NCI-H526 (cell line): Measurements from ENCODE around the gene KIF26A.
A peak's percentile ranks its signal among the peaks of the same experiment; 100 is the strongest.

ENCODE experiments used
- DNase-seq, 2 experiments: peaks; one replicate each; lab custom pipeline; 2025; lab: John Stamatoyannopoulos, UW

The KIF26A gene

DNA sequence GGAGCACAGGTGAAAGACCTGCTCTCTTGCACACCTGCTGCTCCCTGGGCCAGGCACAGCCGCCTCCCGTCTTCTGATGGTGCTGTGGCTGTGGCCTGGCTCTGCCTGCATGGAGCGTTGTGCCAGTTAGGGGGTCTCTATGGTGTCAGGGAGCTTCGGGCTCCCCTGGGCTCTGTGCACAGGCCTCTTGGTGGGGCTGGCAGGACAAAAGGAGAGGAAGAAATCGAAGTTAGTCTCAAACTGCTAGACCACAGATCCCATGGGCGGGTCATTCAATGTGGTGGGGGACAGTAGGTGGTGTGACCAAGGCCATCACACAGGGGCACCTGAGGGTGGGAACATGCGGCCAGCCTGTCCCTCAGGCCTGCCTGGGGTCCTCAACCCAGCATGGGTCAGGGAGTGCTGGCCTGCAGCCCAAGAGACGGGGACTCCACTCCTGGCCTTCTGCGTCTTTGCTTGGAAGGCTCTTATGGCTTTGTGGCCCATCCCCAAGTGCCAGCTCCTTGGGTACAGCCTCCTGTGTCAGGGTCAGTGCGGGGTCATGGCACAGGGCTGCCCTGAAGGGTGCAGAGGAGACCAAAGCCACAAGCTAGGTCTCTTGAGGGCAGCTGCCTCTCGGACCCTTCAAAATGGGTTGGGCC is 84.1 kb downstream of the KIF26A start:
- no peak for DNase-seq

DNA sequence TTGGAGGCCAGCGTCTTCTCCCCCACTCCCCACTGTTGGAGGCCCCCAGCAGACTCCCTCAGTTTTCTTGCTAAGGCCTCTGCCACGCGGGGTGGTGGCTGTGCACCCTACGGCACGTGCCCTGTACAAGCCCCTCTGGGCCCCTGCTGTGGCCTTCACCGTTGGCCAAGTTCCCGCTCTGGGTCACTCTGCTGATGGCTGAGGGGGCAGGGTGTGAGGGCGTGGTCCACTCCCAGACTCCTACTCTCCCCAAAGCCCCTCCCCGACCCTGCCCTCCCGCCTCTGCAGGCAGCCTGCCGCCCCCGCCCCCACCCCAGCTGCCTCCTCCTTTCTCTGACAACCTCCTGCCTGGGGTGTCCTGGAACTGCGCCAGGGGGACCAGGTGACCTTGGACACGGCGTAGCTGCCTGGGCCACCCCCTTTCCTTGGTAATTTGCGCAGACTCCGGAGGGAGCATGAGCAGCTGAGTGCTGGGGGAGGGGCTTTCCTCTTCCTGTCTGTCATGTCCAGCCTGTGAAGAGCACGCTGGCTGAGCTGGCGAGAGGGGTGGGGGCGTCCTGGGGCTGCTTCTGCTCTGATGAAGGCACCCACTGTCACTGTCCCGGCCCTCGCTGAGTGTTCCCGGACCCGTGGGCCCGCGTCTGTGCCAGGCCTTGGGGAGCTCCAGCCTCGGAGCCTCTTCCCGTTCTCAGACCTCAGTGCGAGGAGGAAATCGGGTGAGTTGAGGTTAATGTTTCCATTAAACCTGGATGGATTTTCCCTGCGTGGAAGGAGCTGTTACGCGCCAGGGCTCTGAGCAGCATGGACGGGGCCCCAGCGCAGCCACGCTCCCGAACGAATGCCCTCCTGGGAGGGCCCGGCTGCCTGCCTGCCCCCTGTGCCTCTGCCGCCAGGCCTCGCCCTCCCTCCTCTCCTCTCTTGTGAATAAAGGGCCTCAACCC is 85.0 kb downstream of the KIF26A start:
- DNase-seq: no peak

DNA sequence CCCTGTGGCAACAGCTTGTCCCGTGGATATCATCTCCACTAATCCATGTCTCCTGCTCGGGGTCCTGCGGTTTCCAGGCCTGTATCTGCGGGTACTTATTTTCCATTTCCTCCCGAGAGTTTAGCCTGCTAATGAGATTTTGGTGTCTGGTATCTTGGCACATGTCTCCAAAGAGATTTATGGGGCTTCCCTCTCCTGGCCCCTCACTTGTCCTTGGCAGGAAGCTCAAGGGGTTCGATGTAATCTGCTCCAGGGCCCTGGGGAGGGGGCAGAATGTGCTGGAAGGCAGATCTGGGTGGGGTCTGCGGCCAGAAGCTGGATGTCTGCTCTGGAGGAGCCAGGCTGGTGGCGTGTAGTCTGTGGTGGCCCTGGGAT is 85.7 kb downstream of the KIF26A start:
- DNase-seq: no peak

DNA sequence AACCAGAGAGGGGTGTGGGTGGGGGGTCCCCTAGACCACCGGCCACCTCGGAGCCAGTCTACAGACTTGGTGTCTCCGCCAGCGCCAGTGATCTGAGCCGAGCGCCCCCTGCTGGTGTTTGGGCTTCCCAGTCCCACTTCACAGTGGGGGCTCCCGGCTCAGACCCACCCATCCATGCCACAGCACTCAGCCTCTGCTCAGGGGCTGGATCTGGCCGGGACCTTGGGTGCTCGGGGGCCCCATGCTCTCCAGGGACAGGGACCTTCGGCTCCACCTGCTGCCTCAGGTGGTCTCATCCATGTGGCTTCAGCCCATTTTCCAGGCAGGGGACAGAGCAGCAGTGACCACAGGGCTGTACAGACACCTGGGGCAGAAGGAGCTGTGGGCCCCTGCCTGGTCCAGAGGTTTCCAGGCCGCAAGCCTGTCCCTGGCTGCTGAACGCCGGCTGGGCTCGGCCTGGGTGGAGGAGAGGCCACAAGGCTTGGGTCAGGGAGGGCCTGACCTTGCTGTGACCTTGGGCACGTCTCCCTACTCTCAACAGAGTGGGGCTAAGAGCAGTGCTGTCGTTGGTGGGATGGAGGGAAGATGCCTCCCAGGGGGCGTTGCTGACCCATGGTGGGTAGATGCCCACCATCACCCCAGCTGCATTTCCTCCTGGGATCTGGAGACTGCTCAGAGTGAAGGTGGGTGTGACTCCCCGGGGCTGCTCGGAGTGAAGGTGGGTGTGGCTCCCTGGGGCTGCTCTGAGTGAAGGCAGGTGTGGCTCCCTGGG is 86.3 kb downstream of the KIF26A start:
- DNase-seq: peak; percentile 74 to 80

DNA sequence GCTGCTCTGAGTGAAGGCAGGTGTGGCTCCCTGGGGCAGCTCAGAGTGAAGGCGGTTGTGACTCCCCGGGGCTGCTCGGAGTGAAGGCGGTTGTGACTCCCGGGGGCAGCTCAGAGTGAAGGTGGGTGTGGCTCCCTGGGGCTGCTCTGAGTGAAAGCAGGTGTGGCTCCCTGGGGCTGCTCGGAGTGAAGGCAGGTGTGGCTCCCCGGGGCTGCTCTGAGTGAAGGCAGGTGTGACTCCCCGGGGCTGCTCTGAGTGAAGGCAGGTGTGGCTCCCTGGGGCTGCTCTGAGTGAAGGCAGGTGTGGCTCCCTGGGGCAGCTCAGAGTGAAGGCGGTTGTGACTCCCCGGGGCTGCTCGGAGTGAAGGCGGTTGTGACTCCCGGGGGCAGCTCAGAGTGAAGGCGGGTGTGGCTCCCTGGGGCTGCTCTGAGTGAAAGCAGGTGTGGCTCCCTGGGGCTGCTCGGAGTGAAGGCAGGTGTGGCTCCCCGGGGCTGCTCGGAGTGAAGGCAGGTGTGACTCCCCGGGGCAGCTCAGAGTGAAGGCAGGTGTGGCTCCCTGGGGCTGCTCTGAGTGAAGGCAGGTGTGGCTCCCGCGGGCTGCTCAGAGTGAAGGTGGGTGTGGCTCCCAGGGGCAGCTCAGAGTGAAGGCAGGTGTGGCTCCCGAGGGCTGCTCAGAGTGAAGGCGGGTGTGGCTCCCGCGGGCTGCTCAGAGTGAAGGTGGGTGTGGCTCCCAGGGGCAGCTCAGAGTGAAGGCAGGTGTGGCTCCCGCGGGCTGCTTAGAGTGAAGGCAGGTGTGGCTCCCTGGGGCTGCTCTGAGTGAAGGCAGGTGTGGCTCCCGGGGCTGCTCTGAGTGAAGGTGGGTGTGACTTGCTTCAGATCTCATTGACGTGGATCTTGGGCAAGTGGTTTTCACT is 87.1 kb downstream of the KIF26A start:
- DNase-seq: peak; percentile 93 to 96

DNA sequence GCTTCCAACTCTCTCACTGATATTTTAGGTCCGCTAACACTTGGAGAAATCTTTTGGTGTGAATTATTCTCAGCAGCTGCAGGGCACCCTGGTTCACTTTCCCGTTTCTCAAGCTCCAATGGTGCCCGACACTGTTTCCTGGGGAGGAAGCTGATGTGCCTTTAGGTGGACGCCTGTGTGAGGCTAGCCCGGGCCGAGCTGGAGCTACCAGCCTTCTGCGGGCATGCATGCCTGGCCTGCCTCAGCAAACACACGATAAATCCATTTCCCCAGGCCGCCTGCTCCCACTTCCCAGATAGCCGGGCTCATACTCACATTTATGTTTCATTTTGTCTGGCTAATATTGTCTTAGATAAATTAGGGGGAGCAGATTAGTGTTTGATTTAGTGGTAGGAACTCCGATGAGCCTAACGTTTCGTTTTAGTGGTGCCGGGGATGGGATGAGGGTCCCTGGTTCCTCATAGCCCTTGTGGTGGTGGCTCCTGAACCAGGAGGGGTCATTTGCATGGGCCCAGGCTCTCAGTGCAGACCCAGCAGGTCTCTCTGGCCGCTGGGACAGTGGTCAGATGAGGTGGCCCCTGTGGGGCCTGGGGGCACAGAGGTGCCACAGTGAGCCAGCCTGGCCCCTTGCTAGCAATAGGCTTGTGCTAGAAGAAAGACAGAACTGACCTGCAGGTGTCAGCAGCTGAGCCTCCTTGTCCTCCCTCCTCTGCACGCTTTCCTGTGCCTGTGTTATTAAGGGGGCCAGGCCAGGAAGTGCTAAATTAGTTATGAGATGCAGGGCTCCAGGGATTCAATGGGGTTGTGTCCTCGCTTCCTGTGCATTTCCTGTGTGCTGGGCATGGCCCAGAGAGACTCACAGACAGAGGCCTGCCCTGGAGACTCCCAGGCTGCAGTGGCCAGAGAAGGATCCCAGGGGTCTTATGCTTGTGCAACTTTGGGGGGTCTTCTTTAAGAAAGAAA is 88.3 kb downstream of the KIF26A start:
- DNase-seq: peak in 1 of 2 experiments; percentile 49

DNA sequence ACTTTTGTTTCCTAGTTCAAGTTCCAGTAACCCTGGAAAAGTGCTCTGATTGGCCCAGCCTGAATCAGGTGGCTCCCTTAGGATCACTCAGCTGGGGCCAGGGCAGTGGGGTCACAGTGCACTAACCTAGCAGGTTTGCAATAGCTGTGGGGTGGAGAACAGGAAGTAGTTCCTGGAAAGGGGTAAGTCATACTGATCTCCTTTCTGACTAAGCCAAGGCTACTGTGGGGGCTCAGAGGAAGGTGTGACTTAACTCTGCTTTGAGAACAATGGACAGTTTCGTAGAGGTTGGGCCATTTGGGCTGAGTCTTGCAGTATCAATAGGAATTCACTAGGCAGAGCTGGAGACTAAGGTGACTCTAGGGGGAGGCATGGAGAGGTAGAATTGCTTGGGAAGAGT is 89.4 kb downstream of the KIF26A start:
- DNase-seq: no peak

DNA sequence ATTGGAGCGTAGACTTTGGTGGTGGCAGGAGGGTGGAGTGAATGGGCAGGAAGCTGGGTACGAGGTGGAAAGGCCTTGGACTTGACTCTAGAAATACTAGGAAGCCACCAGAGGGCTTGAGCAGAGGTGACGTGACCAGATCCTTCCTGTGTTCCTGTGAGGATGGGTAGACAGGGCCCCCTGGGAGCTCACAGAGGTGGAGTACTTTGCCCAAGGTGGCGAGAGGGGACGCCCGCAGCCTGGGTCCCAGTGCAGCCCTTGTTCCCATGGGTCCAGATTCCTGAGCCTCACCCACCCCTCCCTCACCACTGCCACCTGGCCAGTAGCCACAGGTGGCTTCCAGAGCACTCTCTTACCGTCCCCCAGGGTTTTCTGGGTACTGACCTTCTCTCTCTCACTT is 89.8 kb downstream of the KIF26A start:
- no peak for DNase-seq

DNA sequence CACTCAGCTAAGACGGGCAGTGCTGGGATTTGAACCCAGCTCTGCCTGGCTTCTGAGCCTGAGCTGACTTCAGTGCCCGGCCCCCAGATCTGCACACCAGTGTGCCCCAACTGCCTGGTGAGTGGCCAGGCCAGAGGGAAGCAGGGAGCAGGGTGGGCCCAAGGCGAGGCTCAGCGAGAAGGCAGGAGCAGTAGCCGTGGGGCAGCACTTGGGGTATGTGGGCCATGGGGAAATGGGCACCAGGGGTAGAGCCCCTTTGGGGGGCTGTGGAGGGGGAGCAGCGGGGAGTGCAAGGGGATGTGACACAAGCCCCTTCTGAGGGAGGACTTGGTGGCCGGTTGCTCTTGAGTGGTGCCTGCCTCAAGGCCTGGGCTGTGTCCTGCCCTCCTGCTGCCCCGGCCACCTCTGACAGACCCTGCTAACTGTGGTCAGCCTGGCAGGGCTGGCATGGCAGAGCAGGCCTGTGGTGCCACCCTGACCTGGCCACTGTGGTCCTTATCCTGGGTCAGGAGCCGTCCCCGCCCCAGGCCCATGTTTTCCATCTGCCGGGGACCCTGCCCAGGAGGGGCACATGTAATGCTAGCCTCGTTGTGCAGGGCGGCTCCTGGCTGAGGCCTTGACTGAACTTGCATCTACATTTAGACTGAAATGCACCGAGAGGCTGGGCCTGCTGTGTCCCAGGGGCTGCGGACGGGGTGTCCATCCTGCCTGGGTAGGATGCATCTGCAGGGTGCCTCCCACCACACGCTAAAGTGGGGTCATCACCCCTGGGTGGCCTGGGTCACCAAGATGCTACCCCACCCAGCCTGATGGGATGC is 90.5 kb downstream of the KIF26A start:
- no peak for DNase-seq

DNA sequence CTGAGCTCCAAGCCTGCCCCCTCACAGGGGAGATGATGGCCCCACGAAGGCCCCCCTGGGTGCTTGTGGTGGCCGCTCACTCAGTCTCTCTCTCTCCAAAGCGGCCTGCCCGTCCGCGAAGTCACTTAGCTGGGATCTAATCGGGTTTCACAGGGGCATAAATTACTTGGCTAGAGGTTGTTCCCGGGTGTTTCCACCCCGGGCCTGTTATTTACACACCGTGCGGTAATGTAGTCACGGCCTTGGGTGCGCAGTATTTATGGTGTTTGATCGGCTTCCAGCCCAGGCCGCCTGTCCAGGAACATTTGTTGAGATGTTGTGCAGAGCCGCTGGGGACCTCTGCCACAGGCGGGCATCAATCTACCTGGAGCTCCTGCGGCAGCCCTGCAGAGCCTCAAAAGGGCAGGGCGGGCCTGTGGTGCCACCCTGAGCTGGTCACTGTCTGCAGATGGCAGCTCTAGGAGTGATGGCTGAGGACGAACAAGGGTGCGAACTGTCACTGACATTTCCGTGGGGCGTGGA is 91.2 kb downstream of the KIF26A start:
- DNase-seq: no peak

DNA sequence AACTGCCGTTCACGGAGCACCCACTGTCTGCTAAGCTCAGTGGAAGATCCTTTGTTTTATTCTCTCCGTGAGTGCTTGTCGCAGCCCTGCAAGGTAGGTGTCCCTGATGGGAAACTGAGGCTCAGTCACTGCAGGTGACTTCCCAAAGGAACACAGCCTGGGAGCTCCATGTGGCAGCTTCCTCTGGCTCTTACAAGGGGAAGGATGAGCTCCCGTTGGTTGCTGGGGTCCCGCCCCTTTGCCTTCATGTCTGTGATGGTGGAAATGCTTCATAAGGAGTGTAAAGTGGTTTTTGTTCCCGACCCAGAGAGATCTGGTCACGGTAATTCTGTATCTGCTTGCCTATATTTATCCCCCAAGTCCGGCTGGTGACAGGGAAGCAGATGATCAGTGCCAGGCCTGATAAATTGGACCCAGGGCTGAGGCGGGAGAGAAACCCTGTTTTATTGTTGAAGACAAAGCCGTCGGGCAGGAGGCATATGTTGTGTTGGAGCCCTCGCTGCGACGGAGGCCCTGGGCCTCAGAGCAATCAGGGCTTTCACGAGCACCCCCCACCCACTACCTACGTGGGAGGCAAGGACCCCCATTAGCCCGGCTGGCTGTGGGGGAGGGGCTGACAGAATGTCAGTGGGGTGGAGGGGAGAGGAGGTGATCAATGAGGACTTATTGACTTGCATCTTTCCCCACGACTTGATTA is 91.9 kb downstream of the KIF26A start:
- DNase-seq: no peak
